Osteoblast (primary cell): Measurements from ENCODE around the gene COG7. TPM values are rescaled to one million over a fixed set of nuclear protein-coding genes. Genes with fewer than 3 reads are reported as not detected.

Experiments used
- DNase-seq: peaks from one replicate; pipeline ENCODE4 v3.0.0; 2011; ENCODE audit warnings: low spot score, mixed read lengths; ENCODE audit not compliant: insufficient read length; ENCODE audit errors: missing footprints
- H2AFZ ChIP-seq: 2 replicates; pipeline ENCODE4 v1.6.0; 2011; ENCODE audit warnings: mild to moderate bottlenecking, low read length
- H3K27ac ChIP-seq: 2 replicates; pipeline ENCODE4 v1.5.1; 2011; ENCODE audit warnings: mild to moderate bottlenecking, low read depth, low read length, moderate library complexity
- H3K27me3 ChIP-seq: 2 replicates; pipeline ENCODE4 v1.6.0; 2012; ENCODE audit warnings: mild to moderate bottlenecking, control low read depth, inconsistent platforms, low read length, moderate library complexity; ENCODE audit not compliant: insufficient read depth
- H3K36me3 ChIP-seq: 2 replicates; pipeline ENCODE4 v1.5.1; 2011; ENCODE audit warnings: mild to moderate bottlenecking, low read length, control low read depth, moderate library complexity; ENCODE audit not compliant: insufficient read depth
- H3K4me1 ChIP-seq: 2 replicates; pipeline ENCODE4 v1.5.1; 2011; ENCODE audit warnings: mild to moderate bottlenecking, low read length, control low read depth, moderate library complexity; ENCODE audit not compliant: insufficient read depth
- H3K4me2 ChIP-seq: 2 replicates; pipeline ENCODE4 v1.6.0; 2011; ENCODE audit warnings: mild to moderate bottlenecking, low read length; ENCODE audit not compliant: insufficient read depth
- H3K4me3 ChIP-seq: fragments of 200-600 bp; sonication (generic); 3 replicates; pipeline ENCODE4 v1.5.1; 2012; ENCODE audit warnings: mild to moderate bottlenecking, low read length, inconsistent platforms; ENCODE audit not compliant: insufficient read depth
- H3K79me2 ChIP-seq: 2 replicates; pipeline ENCODE4 v1.6.0; 2012; ENCODE audit warnings: mild to moderate bottlenecking, low read length, control low read depth, inconsistent platforms; ENCODE audit not compliant: insufficient read depth
- H3K9me3 ChIP-seq: 2 replicates; pipeline ENCODE4 v1.5.1; 2011; ENCODE audit warnings: low read depth, low read length, control low read depth
- H4K20me1 ChIP-seq: 2 replicates; pipeline ENCODE4 v1.6.0; 2012; ENCODE audit warnings: mild to moderate bottlenecking, low read length, control low read depth; ENCODE audit not compliant: insufficient read depth
- small RNA-seq: library from RNA; depleted of rRNA; stranded (forward); fragments of <200 nt; gene quantifications from one replicate; pipeline ENCODE3, GENCODE V24; 2012
- total RNA-seq: library from RNA; depleted of rRNA; stranded (reverse); fragments of >200 nt; gene quantifications from 2 replicates; pipeline ENCODE4 v1.2.3, GENCODE V29; 2012
- TF ChIP-seq, protein P1 (sequence below): IDR thresholded peaks from 2 replicates; pipeline ENCODE4 v1.5.1; 2011; ENCODE audit warnings: mild to moderate bottlenecking, low read depth, low read length, moderate library complexity; ENCODE audit errors: extremely low read depth

The COG7 gene
- total RNA-seq, 1 donor = 17.0 TPM

DNA sequence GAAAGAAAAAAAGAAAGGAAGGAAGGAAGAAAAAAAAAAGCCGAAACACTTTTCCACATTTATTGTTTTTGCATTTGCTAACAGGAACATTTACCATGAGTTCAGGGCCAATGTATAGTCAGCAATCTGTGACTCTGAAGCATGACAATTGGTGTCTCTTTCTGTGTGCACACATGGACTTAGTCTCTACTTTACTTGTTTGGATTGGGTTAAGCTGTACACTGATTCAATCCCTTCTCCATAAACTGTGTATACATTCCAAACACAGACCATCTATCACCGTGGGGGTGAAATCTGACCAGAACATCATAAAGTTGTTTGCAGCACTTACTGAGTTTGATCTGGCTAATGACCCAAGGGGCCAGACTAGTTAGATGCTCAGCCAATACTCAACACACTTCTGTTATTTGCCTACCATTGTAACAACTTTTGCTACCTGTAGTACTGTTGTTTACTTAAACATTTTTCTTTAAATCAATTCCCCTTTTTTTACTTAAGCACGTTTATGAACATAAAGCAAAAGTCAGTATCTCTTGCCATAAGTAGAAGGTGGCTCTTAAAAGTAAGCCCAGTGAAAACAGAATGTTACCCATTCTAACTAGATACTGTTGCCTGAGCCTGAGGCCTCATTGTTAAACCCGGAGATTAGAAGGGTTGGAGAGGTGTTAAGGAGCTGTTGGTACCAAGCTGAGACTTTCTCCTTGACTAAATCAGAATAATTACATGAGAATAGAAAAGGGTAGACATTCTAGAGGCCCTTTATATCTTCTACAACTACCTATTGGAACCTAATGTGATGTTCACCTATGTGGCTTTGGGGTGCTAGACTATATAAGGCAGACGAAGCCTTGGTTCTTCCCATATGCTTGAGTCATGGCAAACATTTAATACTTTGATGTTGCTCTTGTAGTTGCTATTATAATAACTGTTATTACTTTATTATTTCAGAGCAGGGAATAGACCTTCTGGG is 109.1 kb downstream of the COG7 start:
- H3K27ac ChIP-seq = no peak overlapping the region
- no peak overlapping the region for H2AFZ ChIP-seq
- H3K79me2 ChIP-seq = no peaks in the 10 kb centered on the region
- no peaks in the 10 kb centered on the region for H3K9me3 ChIP-seq
- DNase-seq = no peak
- TF ChIP-seq, protein P1, sequence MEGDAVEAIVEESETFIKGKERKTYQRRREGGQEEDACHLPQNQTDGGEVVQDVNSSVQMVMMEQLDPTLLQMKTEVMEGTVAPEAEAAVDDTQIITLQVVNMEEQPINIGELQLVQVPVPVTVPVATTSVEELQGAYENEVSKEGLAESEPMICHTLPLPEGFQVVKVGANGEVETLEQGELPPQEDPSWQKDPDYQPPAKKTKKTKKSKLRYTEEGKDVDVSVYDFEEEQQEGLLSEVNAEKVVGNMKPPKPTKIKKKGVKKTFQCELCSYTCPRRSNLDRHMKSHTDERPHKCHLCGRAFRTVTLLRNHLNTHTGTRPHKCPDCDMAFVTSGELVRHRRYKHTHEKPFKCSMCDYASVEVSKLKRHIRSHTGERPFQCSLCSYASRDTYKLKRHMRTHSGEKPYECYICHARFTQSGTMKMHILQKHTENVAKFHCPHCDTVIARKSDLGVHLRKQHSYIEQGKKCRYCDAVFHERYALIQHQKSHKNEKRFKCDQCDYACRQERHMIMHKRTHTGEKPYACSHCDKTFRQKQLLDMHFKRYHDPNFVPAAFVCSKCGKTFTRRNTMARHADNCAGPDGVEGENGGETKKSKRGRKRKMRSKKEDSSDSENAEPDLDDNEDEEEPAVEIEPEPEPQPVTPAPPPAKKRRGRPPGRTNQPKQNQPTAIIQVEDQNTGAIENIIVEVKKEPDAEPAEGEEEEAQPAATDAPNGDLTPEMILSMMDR = no peak
- H3K4me2 ChIP-seq = no peak overlapping the region
- no peaks in the 10 kb centered on the region for H4K20me1 ChIP-seq
- H3K36me3 ChIP-seq = no peaks in the 10 kb centered on the region
- H3K27me3 ChIP-seq = peaks cover 3% of the 10 kb centered on the region
- no peaks in the 10 kb centered on the region for H3K4me1 ChIP-seq
- H3K4me3 ChIP-seq = no peak overlapping the region

DNA sequence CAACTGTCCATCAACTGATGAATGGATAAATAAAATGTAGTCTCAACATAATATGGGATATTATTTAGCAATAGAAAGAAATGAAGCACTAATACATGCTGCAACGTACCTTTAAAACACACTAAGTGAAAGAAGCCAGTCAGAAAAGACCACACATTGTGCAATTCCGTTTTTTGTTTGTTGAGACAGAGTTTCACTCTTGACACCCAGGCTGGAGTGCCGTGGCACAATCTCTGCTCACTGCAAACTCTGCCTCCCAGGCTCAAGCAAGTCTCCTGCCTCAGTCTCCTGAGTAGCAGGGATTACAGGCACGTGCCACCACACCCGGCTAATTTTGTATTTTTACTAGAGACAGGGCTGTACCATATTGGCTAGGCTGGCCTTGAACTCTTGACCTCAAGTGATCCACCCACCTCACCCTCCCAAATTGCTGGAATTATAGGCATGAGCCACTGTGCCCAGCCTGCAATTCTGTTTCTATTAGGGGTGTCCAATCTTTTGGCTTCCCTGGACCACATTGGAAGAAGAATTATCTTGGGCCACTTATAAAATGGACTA is 110.8 kb downstream of the COG7 start:
- no peak overlapping the region for H3K4me3 ChIP-seq
- no peak overlapping the region for H2AFZ ChIP-seq
- H3K9me3 ChIP-seq = no peaks in the 10 kb centered on the region
- no peaks in the 10 kb centered on the region for H3K79me2 ChIP-seq
- H4K20me1 ChIP-seq = no peaks in the 10 kb centered on the region
- no peak overlapping the region for H3K27ac ChIP-seq
- H3K36me3 ChIP-seq = no peaks in the 10 kb centered on the region
- no peak for DNase-seq
- TF ChIP-seq, protein P1 = no peak
- H3K4me2 ChIP-seq = no peak overlapping the region
- H3K4me1 ChIP-seq = no peaks in the 10 kb centered on the region
- peaks cover 3% of the 10 kb centered on the region for H3K27me3 ChIP-seq

DNA sequence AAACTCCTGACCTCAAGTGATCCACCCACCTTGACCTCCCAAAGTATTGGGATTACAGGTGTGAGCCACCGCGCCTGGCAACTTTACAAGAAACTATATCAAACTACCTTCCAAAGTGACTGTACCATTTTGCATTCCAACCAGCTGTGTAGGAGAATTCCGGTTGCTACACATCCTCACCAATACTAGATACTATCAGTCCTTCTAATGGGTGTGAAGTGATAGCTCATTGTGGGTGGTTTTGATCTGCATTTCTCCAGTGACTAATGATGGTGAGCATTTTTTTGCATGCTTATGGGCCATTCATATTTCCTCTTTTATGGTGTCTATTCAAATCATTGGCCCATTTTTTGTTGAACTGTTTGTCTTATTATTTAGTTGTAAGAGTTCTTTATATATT is 113.2 kb downstream of the COG7 start:
- DNase-seq = no peak
- Histone ChIP-seq H3K9me3 (no peaks in the 10 kb centered on the region), H3K4me1 (no peaks in the 10 kb centered on the region)

More for the DNA sequence above, 113.2 kb downstream of the COG7 start:
- Histone ChIP-seq H3K27ac (no peak overlapping the region), H2AFZ (no peak overlapping the region), H3K27me3 (no peaks in the 10 kb centered on the region), H3K4me2 (no peak overlapping the region), H3K4me3 (no peak overlapping the region), H4K20me1 (no peaks in the 10 kb centered on the region), H3K36me3 (no peaks in the 10 kb centered on the region), H3K79me2 (no peaks in the 10 kb centered on the region)
- TF ChIP-seq, protein P1 = no peak

Small RNA genes within 50 kb of the gene (small RNA-seq; reads per million reads assigned to genes)
- not detected for gene RF00072

Other genes with a start within 250 kb of the COG7 start
- not detected in 2 replicates for gene SCNN1B, start 150.9 kb downstream of the COG7 start, total RNA-seq
- 18.1 and 26.2 TPM in 2 replicates for gene GGA2, start 57.3 kb upstream of the COG7 start, total RNA-seq
- gene EARS2, start 104.2 kb upstream of the COG7 start, total RNA-seq = 26.8 and 32.6 TPM in 2 replicates
- 94.3 and 109 TPM in 2 replicates for gene UBFD1, start 104.5 kb upstream of the COG7 start, total RNA-seq
- 43.1 and 50.7 TPM in 2 replicates for gene NDUFAB1, start 143.1 kb upstream of the COG7 start, total RNA-seq
- 14.8 and 15.9 TPM in 2 replicates for gene PALB2, start 188.1 kb upstream of the COG7 start, total RNA-seq
- 35.4 and 35.5 TPM in 2 replicates for gene DCTN5, start 188.3 kb upstream of the COG7 start, total RNA-seq
- 2.2 and 3.5 TPM in 2 replicates for gene PLK1, start 225.7 kb upstream of the COG7 start, total RNA-seq